DND-41 (cell line): ENCODE data around the gene C19orf67.
A peak's percentile ranks its signal among the peaks of the same experiment; 100 is the strongest.
"Not testable (repeated sequence)": the region's sequence is repeated elsewhere in the genome, so short reads cannot be mapped to it uniquely, and the experiment has no call there.

ENCODE experiments used
- ATAC-seq: fragments of 200-7000 bp; cut with Tn5 transposase; 3 replicates; pipeline ENCODE4 v1.9.1; 2021; ENCODE audit warnings: low read depth; ENCODE audit not compliant: insufficient read depth
- DNase-seq: peaks from one replicate; pipeline ENCODE4 v3.0.0-alpha.2; 2020
- H2AFZ ChIP-seq: 2 replicates; pipeline ENCODE4 v1.6.0; 2012; ENCODE audit warnings: low read depth, low read length
- H3K27ac ChIP-seq: 2 replicates; pipeline ENCODE4 v1.5.1; 2012; ENCODE audit warnings: low read length, inconsistent platforms
- H3K27me3 ChIP-seq: fragments of 200-600 bp; sonication (generic); 2 replicates; pipeline ENCODE4 v1.6.0; 2012; ENCODE audit warnings: low read length, mild to moderate bottlenecking, inconsistent platforms; ENCODE audit not compliant: insufficient read depth, poor library complexity
- H3K36me3 ChIP-seq: 2 replicates; pipeline ENCODE4 v1.5.1; 2012; ENCODE audit warnings: low read length, inconsistent platforms; ENCODE audit not compliant: insufficient read depth
- H3K4me1 ChIP-seq: 2 replicates; pipeline ENCODE4 v1.5.1; 2012; ENCODE audit warnings: mild to moderate bottlenecking, low read length; ENCODE audit not compliant: insufficient read depth
- H3K4me2 ChIP-seq: 2 replicates; pipeline ENCODE4 v1.6.0; 2012; ENCODE audit warnings: mild to moderate bottlenecking, moderate library complexity, low read length, inconsistent platforms; ENCODE audit not compliant: insufficient read depth
- H3K4me3 ChIP-seq, 2 experiments: fragments of 200-600 bp in 1 of 2; shearing (Covaris generic) in 1 of 2; 2 replicates each; pipeline ENCODE4 v1.5.1; 2012 to 2016; ENCODE audit warnings: inconsistent platforms in 2 of 2, low read length in 2 of 2, mild to moderate bottlenecking in 2 of 2, low read depth in 1 of 2, moderate library complexity in 1 of 2
- H3K79me2 ChIP-seq: 2 replicates; pipeline ENCODE4 v1.6.0; 2012; ENCODE audit warnings: low read length, inconsistent platforms; ENCODE audit not compliant: insufficient read depth
- H3K9ac ChIP-seq: 2 replicates; pipeline ENCODE4 v1.6.0; 2012; ENCODE audit warnings: low read depth, mild to moderate bottlenecking, inconsistent platforms, low read length, moderate library complexity
- H3K9me3 ChIP-seq: 2 replicates; pipeline ENCODE4 v1.5.1; 2012; ENCODE audit warnings: low read length, moderate library complexity, mild to moderate bottlenecking, inconsistent platforms; ENCODE audit not compliant: insufficient read depth, severe bottlenecking
- H4K20me1 ChIP-seq: 2 replicates; pipeline ENCODE4 v1.6.0; 2012; ENCODE audit warnings: low read length; ENCODE audit not compliant: insufficient read depth
- EZH2 ChIP-seq: IDR thresholded peaks from 3 replicates; pipeline ENCODE4 v1.6.1; 2012; ENCODE audit warnings: borderline replicate concordance, low read depth, mild to moderate bottlenecking, moderate library complexity, low read length, inconsistent platforms; ENCODE audit not compliant: severe bottlenecking
- TF ChIP-seq, protein P1 (sequence below): IDR thresholded peaks from 2 replicates; pipeline ENCODE4 v1.5.1; 2012; ENCODE audit warnings: borderline replicate concordance, low read length, moderate library complexity, mild to moderate bottlenecking; ENCODE audit not compliant: poor library complexity, severe bottlenecking; ENCODE audit errors: extremely low read depth

The C19orf67 gene

DNA sequence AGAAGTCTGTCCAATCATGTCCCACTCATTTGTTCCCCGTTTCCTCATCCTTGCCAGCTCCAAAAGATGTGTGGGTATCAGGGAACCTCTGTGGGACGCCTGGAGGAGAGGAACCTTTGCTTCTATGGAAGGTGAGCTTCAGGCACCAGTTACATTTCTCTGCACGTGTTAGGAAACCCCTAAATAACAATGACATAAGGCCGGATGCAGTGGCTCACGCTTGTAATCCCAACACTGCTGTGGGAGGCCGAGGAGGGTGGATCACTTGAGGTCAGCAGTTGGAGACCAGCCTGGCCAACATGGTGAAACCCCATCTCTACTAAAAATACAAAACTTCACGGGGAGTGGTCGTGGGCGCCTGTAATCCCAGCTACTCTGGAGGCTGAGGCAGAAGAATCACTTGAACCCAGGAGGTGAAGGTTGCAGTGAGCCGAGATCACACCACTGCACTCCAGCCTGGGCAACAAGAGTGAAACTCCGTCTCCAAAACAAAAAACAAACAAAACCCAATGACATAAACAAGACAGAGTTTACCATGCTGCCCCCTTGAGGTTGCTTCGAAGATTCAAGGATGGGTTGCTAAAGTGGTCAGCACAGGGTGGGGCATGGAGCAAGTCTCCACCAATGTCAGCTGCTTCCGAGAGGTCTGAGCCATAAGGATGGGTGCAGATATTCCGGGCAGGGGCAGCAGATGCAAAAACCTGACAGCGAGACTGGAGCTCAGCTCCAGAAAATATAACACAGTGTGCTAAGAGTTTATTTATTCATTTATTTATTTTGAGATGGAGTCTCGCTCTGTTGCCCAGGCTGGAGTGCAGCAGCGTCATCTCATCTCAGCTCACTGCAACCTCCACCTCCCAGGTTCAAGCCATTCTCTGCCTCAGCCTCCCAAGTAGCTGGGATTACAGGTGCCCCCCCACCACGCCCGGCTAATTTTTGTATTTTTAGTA, 42.6 kb downstream of the C19orf67 start:
- not testable (repeated sequence) for H4K20me1 ChIP-seq, H2AFZ ChIP-seq, H3K9me3 ChIP-seq, H3K4me1 ChIP-seq, H3K27me3 ChIP-seq, H3K27ac ChIP-seq, H3K4me3 ChIP-seq, H3K9ac ChIP-seq, H3K79me2 ChIP-seq, H3K4me2 ChIP-seq
- peaks cover 34% of the 10 kb centered on the region for H3K36me3 ChIP-seq
- ATAC-seq (peak; percentile 58; the same call in 2 of the 3 replicates), DNase-seq (peak; percentile 42)
- TF ChIP-seq, protein P1, sequence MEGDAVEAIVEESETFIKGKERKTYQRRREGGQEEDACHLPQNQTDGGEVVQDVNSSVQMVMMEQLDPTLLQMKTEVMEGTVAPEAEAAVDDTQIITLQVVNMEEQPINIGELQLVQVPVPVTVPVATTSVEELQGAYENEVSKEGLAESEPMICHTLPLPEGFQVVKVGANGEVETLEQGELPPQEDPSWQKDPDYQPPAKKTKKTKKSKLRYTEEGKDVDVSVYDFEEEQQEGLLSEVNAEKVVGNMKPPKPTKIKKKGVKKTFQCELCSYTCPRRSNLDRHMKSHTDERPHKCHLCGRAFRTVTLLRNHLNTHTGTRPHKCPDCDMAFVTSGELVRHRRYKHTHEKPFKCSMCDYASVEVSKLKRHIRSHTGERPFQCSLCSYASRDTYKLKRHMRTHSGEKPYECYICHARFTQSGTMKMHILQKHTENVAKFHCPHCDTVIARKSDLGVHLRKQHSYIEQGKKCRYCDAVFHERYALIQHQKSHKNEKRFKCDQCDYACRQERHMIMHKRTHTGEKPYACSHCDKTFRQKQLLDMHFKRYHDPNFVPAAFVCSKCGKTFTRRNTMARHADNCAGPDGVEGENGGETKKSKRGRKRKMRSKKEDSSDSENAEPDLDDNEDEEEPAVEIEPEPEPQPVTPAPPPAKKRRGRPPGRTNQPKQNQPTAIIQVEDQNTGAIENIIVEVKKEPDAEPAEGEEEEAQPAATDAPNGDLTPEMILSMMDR: peak; percentile 68

DNA sequence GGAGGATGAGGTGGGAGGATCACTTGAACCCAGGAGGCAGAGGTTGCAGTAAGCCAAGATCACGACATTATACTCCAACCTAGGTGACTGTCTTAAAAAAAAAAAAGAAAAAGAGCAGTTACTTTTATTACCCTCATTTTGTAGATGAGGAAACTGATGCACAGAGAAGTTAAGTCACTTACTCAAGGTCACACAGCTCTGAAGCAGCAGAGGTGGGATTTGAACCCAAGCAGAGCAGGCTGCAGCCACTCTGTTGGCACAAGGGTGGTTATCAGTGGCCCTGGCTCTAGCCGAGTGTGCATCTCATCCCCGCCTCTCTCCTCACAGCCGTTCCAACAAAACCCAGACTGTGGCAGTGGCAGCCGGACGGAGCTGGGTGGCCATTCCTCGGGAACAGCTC, 46.4 kb downstream of the C19orf67 start:
- Histone ChIP-seq H3K4me1 (no peaks in the 10 kb centered on the region), H2AFZ (no peak overlapping the region), H3K4me3 (no peak overlapping the region), H3K79me2 (no peaks in the 10 kb centered on the region; the same call in 1 of the 2 replicates), H4K20me1 (no peaks in the 10 kb centered on the region), H3K36me3 (peaks cover 26% of the 10 kb centered on the region), H3K9me3 (no peaks in the 10 kb centered on the region), H3K27me3 (no peaks in the 10 kb centered on the region), H3K27ac (no peak overlapping the region), H3K9ac (no peak overlapping the region), H3K4me2 (no peak overlapping the region)
- DNase-seq (no peak), ATAC-seq (no peak)
- TF ChIP-seq EZH2: no peak
- TF ChIP-seq, protein P1: no peak

DNA sequence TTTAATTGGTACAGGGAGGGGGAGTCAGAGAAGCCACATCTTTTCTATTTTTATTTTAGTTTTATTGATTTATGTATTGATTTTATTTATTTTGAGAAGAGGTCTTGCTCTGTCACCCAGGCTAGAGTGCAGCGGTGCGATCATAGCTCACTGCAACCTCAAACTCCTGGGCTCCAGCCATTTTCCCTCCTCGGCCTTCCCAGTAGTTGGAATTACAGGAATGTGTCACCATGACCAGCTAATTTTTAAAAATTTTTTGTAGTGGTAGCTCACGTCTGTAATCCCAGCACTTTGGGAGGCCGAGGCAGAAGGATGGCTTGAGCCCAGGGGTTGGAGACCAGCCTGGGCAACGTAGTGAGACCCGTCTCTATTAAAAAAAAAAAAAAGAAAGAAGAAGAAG, 49.9 kb downstream of the C19orf67 start:
- TF ChIP-seq, protein P1: no peak
- no peak for TF ChIP-seq EZH2
- no peak for DNase-seq

More for the DNA sequence above, 49.9 kb downstream of the C19orf67 start:
- no peak overlapping the region for H3K9ac ChIP-seq
- no peak overlapping the region for H3K4me3 ChIP-seq
- no peak for ATAC-seq
- no peaks in the 10 kb centered on the region; the same call in 1 of the 2 replicates for H4K20me1 ChIP-seq
- H3K27me3 ChIP-seq: no peaks in the 10 kb centered on the region
- no peak overlapping the region for H2AFZ ChIP-seq
- no peak overlapping the region for H3K27ac ChIP-seq
- peaks cover 23% of the 10 kb centered on the region for H3K4me1 ChIP-seq
- H3K4me2 ChIP-seq: no peak overlapping the region
- H3K79me2 ChIP-seq: peaks cover 8% of the 10 kb centered on the region
- H3K9me3 ChIP-seq: no peaks in the 10 kb centered on the region
- peaks cover 14% of the 10 kb centered on the region for H3K36me3 ChIP-seq
